HG03378 (cell line): Measurements from ENCODE around the gene SH3PXD2A.

Source experiments
- ATAC-seq: cut with Tn5 transposase; IDR thresholded peaks from one replicate; pipeline ENCODE4 v1.9.1; 2021; ENCODE audit warnings: mild to moderate bottlenecking, moderate library complexity; ENCODE audit not compliant: unreplicated experiment

Gene SH3PXD2A

DNA sequence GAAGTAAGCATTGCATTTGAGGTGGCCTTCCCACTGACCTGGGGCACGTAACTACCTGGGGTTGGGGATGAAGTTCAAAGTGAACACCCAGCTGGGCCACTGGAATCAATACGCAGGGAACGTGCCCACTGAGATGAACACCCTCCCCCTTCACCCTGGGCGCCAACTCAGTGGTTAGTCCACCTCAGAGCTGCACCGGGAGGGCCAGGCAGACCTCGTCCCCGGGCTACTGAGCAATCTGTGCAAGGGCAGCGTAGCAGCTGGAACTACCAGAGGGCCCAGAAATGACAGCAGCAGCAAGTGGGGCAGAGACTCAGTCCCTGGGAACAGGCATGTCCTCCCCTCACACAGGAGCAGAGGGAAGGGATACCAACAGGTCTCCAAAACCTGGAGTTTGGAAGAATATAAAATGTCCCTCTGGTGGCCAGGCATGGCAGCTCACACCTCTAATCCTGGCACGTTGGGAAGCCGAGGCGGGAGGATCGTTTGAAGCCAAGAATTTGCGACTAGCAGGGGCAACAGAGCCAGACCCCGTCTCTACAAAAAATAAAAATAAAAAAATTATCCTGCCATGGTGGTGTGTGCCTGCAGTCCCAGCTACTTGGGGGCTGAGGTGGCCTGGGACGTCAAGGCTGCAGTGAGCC, 143.9 kb downstream of the SH3PXD2A start:
- ATAC-seq: no peak

- no peak for ATAC-seq
These were observed 144.9 kb downstream of the SH3PXD2A start for GRCh38 chr10:103710490-103710889.

- ATAC-seq: no peak
These were observed 145.9 kb downstream of the SH3PXD2A start for GRCh38 chr10:103709341-103709920.

DNA sequence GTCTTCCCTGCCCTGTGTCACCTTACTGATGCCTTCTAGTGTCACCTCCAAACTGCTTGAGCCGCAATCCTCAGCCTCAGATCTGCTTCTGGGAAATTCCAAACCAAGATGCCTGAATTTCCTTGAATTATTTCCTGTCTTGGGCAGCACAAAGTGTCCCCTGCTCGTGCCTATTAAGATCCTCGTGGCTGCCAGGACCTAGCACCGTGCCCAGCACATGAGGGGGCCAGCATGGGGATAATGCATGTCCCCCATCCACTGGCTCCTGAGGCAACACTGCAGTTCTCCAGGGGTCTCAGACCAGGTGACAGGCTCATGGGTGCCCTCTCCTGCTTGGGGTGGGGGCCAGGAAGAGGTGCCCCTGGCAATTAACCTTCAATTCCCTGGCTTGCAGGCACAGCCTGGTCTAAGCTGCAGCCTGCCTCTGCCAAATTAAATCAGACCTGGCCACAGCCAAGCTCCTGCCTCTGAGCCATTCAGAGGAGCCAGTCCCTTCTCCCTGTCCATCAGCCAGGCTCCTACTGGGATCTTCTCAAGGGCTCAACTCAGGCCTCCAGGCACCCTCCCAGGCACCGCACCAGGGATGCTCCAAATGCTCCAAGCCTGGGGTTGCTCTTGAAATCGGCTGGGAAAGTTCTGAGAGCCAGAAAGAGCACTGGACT, 146.6 kb downstream of the SH3PXD2A start:
- no peak for ATAC-seq

DNA sequence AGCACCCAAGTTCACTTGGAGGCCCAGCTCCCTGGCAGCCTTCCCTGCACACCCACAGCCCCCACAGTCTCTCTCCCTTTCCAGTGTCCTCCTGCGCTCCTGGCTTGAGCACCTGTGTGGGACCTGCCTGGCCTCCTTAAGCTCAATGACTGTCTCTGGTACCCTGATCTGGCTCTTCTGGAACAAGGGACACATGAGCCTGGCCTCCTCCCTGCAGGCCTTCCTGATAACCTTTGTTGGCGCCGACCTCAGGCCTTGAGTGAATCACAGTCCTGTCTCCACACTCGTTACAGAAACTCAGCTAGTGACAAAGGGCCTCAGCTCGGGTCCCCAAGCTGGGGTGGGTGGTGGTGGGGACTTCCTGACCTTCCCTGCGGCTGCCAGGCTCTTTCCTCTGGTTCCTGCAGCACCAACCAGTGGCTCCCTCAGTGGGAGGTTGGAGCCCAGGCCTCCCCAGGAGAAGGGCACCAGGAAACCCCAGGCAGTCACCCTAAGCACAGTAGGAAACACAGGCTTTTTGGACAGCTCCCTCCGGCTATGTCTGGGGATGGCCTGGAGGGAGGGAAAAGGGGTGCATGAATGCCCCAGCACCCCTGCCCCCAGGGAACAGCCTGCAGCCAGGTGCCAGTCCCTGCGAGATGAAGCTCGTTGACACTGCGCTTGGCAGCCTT, 147.3 kb downstream of the SH3PXD2A start:
- no peak for ATAC-seq

DNA sequence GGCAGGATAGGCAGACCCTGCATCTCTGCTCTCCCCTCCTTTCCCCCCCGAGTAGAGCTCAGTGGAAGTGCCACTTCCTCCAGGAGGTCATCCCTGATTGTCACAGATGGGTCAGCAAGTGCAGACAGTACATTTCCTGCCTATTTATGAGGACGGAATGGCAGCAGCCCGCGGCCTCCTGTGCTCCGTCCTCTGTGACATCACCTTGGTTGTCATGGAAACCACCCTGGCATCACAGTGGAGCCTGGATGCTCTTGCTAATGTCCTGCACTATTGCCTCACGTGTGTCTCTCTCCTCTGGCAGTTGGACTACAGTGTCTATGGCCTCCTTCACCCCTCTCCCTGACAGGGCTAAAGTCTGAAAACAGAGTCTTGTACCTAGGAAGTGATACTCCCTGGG, 148.6 kb downstream of the SH3PXD2A start:
- no peak for ATAC-seq

- ATAC-seq: no peak
These were observed 149.3 kb downstream of the SH3PXD2A start for GRCh38 chr10:103706047-103706446.

GRCh38 chr10:103703941-103704919, 151.1 kb downstream of the SH3PXD2A start:
- no peak for ATAC-seq

GRCh38 chr10:103701380-103702222, 153.8 kb downstream of the SH3PXD2A start:
- ATAC-seq: no peak

DNA sequence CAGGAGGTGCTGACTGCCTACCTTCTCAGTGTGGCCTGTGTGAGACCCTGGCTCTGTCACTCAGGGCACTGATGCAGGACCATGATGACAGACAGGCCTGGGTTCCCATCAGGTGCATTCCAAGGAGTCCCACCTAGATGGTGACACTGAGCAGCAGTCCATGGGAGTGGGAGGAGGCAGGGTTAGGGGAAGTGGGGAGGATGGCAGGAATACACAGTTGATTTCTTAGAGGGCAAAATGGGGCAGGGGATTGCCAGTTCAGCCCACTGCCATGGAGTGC, 155.0 kb downstream of the SH3PXD2A start:
- ATAC-seq: no peak

GRCh38 chr10:103699611-103700435, 155.6 kb downstream of the SH3PXD2A start:
- ATAC-seq: no peak

GRCh38 chr10:103698266-103698665, 157.1 kb downstream of the SH3PXD2A start:
- no peak for ATAC-seq

GRCh38 chr10:103697787-103698186, 157.6 kb downstream of the SH3PXD2A start:
- no peak for ATAC-seq

DNA sequence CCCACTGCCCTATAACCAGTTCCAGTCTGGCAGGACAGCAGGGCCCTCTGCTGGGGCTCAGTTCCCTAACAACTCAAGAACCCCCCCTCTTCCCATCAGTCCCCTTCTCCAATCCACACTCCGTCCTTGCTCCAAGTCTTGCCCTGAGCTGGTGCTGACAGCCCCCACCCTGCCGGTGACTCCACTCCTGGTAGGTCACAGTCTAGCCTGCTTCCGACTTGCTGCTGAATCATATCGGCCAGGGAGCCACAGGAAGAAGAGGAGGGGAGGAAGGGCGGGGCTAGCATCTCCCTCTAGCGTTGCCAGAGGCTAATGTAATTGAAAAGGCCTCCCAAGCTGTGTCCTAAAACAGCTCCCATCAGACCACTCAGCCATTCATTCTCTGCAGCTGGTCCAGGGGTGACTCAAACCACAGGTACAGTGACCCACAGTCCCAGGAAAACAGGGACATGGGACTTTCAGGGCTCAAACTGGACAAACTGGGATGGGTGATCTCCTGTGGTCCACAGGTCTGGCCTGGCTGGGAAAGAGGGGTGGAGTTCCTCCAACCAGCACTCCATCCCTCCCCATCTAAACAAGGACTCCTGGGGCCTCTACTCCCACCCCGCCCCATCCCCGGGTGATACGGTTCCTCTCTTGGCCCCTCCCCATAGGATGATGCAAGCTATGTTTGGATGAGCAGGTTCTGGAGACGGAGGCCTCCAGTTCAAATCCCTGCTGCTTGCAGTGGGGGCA, 158.8 kb downstream of the SH3PXD2A start:
- ATAC-seq: no peak

- ATAC-seq: no peak
These were observed 159.3 kb downstream of the SH3PXD2A start for GRCh38 chr10:103696094-103696410.

- no peak for ATAC-seq
These were observed 159.8 kb downstream of the SH3PXD2A start for GRCh38 chr10:103695584-103696005.

DNA sequence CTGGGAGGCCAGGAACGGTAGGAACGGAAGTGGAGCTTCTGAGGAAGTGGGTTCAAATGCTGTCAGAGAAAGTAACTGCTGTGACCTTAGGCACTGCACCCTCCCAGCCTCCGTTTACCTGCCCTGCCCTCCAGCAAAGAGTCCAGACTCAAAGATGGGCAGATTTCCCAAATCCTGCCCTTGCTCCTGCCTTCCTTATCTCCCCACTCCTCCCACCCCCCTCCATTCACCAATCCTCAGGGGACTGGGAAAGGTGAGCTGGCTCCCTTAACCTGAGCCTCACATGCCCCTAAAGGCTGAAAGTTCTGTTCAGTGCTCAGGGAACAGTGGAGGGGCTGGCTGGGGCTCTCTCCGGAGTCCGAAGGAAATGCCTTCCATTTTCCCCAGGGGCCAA, 161.6 kb downstream of the SH3PXD2A start:
- ATAC-seq: no peak

DNA sequence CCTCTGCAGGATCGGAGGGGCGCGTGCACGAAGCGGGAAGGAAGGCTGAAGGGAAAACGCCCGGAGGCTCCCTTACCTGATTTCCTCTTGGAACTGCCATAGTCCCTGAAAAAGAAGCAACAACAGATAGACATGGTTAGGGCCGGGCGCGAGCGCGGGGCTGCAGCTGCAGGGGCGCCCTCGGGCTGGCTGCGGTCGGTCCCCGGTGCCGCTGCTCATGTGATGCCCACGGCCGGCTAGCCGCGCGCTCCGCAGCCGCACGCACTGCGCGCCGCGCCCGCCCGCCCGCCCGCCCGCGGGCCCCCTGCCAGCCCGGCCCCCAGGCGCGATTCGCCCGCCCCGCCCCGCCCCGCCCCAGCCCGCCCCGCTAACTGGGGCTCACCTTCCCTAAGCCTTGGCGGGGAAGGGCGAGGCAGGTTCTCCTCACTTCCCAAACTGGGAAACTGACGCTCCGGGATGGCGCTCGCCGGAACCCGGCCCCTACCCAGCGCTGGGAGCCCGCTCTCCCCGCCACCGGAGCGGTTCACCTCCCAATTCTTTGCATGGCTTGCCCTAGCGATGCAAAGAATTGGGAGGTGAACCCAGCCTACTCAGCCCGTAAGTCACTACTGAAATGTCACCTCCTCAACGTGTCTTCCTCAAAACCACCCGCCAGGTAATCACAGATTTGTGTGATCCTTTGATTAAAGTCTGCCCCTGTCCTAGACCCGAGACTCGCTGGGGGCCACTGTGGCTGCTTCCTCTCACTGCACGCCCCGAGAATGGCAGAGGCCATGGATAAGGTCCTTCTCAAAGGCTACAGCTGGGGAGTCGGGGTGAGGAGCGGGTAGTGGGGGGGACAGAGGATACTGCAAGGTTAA, 162.2 kb downstream of the SH3PXD2A start:
- no peak for ATAC-seq
